ENCODE results near the gene ERMAP.

- TF ChIP-seq CTCF (IDR thresholded peaks at IDR 0.05): no peak
- no peak for TF ChIP-seq POLR2A (IDR thresholded peaks at IDR 0.05)
Observed at GRCh38 chr1:42815941-42816584, 859 bp upstream of the ERMAP start.

Measured in esophagus squamous epithelium (tissue), 4 donors.